DMS53 (cell line): Measurements from ENCODE around the gene NPRL2.

Source experiments
- DNase-seq: peaks from one replicate; lab custom pipeline; 2025; lab: John Stamatoyannopoulos, UW

Gene NPRL2

DNA sequence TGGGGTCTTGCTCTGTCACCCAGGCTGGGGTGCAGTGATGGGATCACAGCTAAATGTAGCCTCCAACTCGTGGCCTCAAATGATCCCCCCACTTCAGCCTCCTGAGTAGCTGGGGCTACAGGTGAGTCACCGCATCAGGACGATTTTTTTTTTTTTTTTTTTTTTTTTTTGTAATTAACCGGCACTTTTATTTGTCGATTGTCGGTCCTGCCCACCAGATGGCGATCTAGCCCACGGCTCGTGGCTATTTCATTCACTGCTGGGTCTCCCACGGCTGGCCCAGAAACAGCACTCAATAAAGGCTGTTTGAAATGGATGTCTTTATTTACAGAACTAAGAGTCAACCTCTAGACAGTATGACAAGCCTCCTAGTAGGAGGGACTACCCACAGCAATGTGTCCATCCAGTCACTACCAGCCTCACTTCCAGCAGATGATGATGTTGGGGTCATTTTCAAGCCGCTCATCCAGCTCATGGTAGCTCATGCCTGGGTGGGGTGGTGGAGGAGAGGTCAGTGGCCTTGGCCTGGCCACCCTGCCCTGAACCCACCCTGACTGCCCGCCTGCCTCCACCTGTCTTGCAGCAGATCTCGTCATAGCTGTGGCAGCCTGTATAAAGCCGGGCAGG, 3.3 kb downstream of the NPRL2 start:
- peak; percentile 81 for DNase-seq

DNA sequence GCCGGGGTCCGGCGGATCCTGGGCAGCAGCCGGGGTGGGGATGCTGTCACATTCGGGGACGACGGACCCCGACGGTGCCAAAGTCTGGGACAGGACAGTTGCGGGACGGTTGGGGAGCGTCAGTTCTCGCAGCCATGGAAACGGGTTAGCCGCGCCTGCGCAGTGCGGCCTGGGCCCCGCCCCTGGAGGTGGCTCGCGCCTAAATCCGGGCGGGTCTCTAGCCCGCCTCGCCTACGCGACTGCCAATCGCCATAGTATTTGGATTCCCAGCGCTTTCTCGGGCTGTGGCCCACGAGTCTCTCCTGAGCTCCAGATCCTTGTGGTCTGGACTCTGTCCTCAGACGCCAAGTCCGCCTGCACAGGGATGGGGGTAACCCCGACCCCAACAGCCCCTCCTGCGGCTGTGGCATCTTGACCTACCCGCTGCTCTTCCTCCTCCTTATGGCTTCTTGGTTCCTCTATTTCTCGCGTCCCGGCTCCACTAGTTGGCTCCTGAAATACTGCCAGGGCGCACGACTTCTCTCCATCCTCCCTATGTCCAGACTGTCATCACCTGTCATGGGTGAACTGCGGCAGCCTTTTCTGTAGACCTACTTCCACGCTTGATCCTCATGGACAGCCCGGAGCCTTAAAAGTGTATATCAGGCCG, 4.9 kb downstream of the NPRL2 start, which contains the start of gene ZMYND10:
Gene ZMYND10, minus strand, starts transcription at position 147 of the 649 bp plus-strand sequence. CDS start 153 bp downstream, outside the sequence.
- no peak for DNase-seq

DNA sequence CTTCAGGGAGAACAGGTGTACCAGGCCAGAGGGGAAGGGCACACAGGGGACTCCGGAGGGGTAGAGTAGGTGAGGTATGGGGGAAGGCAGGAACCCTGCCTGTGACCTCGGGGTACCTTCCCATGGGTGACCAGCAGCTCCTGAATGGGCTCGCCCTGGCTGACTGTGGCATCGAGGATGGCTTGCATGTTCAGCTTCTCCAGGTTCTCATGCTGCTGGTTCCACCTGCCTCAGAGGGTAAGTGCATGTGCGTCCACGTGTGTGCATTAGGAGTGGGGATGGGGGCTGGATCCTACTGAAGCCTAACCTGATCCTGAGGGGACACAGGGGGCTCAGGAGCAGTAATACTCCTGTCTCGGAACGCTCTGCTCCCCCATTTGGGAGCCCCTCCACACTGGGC, 5.6 kb downstream of the NPRL2 start:
- no peak for DNase-seq

DNA sequence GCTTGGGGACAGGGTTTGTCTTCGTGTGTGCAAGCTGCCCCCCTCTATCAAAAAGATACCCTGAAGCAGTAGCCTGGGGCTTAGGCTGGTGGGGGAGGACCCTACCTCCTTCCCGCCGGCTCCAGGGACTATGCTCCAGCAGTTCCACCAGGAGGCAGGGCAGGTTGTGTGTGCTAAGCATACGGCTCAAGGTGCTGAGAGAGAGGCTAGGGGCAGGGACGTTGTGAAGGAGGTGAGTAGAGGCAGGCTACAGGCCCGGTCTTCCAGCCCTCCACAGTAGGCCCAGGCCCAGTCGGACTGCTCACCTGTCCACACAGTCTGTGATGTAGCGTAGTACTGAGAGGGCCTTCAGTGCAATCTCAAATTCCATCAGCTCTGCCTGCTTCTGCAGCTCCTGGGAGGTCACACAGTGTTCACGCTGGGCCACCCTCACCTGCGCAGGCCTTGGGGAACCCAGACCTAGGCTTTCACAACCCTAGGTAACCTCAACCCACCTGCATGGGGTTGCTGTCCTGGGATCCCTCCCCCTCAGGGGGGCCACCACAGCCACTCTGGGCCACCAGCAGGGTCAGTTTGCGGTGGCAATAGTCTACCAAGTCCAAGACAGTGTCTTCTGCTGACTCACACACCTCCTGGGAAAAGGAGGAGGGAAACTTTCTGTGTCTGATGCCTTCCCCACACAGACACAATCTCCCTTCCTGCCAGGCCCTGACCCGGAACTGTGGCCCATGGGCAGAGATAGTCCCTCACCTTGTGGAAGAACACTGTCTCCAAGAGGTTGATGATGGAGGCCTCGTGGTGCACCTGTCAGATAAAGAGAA, 7.6 kb downstream of the NPRL2 start:
- no peak for DNase-seq

- no peak for DNase-seq
These were observed 8.5 kb downstream of the NPRL2 start for GRCh38 chr3:50341996-50342650.

- DNase-seq = no peak
These were observed 9.0 kb downstream of the NPRL2 start for GRCh38 chr3:50341537-50341936.

GRCh38 chr3:50340448-50341329, 9.9 kb downstream of the NPRL2 start, which contains the start of gene RASSF1:
TSS of gene RASSF1 (minus strand) at chr3:50340836. CDS start at chr3:50340805, 31 bp downstream.
- no peak for DNase-seq

GRCh38 chr3:50340147-50340447, 10.5 kb downstream of the NPRL2 start:
- DNase-seq = no peak

DNA sequence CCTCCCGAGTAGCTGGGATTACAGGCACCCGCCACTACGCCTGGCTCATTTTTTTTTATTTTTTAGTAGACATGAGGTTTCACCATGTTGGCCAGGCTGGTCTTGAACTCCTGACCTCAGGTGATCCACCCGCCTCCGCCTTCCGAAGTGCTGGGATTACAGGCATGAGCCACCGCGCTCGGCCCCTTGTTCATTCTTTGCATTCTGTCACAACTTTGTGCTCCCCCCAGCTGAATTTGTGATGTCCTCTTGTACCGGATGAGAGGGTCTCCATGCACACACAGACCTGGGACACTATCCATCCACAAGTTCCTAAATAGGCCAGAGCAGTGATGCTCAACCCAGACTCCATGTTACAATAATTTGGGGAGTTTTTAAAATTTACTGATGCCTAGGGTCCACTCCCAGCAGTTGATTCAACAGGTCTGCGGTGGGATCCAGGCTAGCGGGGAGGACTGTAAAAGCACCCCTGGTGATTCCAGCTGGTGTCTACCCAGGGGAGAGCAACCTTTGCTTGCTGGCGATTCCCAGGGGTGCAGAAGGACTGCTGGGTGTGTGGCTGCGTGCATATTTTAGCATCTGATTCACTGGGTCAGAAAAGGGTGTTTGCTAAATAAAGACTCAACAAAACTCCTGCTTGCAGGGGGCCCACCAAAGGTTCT, 11.0 kb downstream of the NPRL2 start:
- DNase-seq = no peak

GRCh38 chr3:50338965-50339364, 11.6 kb downstream of the NPRL2 start:
- no peak for DNase-seq

DNA sequence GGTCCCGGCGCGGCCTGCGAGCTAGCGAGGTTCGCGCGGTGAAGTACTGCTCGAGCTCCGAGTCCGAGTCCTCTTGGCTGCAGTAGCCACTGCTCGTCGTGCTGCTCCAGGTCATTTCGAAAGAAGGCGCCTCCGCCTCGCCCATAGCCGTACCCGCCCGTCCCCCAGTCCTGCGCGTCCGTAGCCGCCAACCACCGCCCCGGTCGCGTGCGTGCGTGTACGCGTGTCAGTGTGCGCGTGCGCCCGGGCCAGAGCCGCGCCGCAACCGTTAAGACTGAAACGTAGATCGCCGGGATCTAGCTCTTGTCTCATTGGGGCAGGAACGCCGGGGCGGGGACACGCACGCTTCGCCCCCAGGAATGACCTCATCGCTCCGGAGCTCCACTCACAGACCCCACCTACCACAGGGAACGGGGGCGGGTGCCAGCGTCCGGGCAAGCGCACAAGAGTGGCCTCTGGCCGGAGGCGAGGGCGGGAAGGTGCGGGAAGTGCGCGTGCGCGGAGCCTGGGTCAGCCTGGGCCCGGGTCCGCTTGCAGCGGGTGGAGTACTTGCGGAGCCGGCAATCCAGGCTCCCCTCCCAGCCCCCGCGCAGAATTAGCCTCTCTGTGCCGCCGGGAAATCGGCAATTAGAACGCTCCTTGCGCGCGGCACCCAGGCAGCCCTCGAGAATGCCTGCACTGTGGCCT, 13.3 kb downstream of the NPRL2 start:
- peak; percentile 95 for DNase-seq

GRCh38 chr3:50336452-50337174, 14.0 kb downstream of the NPRL2 start:
- DNase-seq = peak; percentile 40

DNA sequence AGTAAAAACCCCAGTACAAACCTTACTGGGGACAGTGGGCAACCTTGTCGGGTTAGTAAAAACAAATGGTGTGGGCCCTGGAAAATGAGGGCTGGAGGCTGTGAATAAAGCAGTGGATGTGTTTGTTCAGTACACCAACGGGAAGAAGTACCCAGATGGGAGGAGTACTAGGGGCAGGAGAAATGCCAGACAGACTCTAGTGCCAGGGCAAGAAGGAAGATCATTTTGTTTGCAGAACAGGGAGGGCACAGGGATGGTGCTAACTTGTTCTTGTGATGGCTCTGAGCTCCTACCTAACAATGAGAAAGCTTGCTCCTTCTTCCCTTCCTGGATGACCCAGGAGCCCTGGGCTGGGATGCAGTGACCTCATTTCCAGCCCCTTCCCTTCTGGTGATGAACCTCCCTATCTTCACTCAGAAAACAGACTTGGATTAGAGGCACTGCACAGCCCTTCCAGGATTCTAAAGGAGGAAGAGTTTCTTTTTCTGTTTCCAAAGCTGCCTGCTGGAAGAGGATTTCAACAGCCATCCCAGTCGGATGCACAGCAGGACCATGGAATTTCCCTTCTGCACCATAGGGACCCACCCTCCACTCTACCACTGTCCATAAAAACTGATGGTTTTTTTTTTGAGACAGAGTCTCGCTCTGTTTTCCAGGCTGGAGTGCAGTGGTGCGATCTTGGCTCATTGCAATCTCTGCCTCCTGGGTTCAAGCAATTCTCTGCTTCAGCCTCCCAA, 16.1 kb downstream of the NPRL2 start:
- no peak for DNase-seq

GRCh38 chr3:50333744-50334328, 16.7 kb downstream of the NPRL2 start:
- no peak for DNase-seq

- no peak for DNase-seq
These were observed 19.1 kb downstream of the NPRL2 start for GRCh38 chr3:50331364-50331907.

DNA sequence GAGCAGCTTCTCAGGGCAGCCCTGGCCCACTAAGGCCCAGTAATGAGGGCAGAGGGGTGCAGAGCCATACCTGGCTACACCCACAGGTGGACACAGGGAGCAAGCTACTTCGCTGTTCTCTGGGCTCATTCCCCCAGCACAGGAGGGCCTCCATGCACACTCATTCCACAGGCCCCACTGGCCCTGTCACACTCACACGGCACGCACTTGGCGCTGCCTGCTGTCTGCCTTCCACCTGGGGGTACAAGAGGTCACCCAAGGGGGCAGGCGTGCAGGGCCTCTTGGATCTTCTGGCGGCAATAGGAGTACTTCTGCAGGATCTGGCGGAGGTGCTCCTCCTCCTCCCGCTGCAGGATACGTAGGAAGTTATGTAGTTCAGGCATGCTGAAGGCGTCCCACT, 20.2 kb downstream of the NPRL2 start:
- DNase-seq = no peak

- DNase-seq = peak; percentile 95
These were observed 22.5 kb downstream of the NPRL2 start, which contains the start of gene TUSC2 for GRCh38 chr3:50327943-50328691. TSS of gene TUSC2 (minus strand) at chr3:50328223. CDS start at chr3:50328099, 124 bp downstream.
